GM12874 (cell line): ENCODE results near the gene TOMM70.

Experiments used
- TF ChIP-seq, protein P1 (sequence below): IDR thresholded peaks from 2 replicates; pipeline ENCODE4 v1.5.1; 2011; ENCODE audit warnings: low read depth, mild to moderate bottlenecking, control low read depth, low read length, moderate library complexity; ENCODE audit not compliant: insufficient read depth

The TOMM70 gene

DNA sequence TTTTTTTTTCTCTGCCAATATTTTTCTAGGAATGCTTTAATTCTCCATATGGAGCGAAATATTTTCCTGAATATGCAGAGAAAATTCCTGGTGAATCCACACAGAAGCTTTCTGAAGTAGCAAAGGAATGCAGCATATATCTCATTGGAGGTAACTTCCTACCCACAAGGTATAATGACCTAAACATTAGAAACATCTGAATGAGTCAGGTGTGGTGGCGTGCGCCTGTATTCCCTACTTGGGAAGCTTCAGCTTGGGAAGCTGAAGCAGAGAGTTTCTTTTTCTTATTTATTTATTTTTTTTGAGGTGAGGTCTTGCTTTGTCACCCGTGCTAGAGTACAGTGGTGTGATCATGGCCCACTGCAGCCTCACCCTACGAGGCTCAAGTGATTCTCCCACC, 61.1 kb downstream of the TOMM70 start:
- TF ChIP-seq, protein P1, sequence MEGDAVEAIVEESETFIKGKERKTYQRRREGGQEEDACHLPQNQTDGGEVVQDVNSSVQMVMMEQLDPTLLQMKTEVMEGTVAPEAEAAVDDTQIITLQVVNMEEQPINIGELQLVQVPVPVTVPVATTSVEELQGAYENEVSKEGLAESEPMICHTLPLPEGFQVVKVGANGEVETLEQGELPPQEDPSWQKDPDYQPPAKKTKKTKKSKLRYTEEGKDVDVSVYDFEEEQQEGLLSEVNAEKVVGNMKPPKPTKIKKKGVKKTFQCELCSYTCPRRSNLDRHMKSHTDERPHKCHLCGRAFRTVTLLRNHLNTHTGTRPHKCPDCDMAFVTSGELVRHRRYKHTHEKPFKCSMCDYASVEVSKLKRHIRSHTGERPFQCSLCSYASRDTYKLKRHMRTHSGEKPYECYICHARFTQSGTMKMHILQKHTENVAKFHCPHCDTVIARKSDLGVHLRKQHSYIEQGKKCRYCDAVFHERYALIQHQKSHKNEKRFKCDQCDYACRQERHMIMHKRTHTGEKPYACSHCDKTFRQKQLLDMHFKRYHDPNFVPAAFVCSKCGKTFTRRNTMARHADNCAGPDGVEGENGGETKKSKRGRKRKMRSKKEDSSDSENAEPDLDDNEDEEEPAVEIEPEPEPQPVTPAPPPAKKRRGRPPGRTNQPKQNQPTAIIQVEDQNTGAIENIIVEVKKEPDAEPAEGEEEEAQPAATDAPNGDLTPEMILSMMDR, result no peak

DNA sequence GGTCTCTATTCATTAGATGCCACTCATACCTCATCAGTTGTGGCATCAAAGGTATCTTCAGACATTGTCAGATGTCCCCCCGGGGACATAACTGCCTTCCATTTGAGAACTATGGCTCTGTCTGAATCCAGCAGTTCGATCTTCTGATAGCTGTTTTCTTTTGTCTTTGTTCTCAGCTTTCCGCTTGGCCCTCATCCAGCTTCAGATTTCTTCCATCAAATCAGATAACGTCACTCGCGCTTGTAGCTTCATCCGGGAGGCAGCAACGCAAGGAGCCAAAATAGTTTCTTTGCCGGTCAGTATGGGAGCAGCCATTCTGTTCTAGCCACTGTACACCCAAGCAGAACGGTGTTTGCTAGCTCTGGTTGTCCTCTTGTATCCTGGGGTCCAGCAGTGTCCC, 62.0 kb downstream of the TOMM70 start:
- TF ChIP-seq, protein P1, result no peak

DNA sequence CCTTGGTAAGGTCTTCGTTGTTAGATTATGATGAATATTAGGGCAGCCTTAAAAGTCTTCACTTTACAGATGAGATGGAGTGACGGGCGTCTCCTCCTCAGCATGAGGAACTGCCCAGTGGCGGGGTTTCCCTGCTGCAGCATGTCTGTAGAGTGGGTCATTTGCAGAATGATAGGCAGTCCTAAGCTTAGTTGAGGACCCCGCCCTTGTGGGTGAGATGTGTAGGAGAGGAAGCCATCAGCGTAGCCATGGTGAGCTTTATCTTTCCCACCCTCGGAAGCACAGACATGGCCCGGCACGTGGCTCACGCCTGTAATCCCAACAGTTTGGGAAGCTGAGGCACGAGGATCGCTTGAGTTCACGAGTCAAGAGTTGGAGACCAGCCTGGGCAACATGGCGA, 65.5 kb downstream of the TOMM70 start:
- TF ChIP-seq, protein P1, result no peak

DNA sequence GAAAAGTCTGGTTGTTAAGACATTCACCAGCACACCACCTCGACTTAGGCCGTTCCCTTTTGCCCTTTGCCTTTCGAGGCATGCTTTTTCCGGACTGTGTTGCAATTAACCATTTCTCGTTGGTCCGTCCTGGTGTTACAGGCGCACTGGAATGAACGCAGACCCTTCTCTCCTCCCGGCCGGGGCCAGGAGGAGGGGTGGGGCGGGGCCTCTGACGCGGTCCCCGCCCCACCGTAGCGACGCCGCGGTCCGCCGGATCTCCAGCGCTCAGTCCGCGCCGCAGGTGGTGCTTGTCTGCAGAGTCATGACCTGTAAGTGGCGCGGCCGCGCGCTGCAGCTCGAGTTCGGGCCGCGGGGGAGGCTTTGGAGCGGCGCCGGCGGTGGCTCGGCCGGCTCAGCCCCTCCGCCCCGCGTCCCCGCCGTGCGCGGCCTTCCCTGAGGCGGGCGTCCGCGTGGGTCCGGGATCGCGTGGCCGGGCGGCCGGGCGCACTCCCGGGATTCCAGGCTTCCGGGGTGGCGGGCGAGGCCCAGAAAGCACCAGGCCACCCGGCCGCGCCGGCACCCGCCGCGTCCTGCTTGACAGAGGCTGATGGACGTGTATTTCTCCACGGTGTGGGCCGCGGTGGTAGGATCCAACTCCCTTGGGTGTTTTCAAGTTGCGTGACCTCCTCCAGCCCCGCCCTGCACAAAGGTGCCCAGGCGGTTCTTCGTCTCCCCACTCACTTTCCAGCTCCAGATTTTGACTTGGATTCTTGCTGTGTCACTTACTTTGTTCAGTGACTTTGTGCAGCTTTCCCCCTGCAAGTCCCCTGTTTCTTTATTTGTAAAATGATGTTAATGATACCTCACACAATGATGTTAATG, 66.2 kb downstream of the TOMM70 start, which contains the start of gene NIT2:
TSS of gene NIT2 (plus strand) at position 270 of the 864 bp plus-strand sequence. CDS start at position 305, 35 bp downstream.
- TF ChIP-seq, protein P1, result no peak

DNA sequence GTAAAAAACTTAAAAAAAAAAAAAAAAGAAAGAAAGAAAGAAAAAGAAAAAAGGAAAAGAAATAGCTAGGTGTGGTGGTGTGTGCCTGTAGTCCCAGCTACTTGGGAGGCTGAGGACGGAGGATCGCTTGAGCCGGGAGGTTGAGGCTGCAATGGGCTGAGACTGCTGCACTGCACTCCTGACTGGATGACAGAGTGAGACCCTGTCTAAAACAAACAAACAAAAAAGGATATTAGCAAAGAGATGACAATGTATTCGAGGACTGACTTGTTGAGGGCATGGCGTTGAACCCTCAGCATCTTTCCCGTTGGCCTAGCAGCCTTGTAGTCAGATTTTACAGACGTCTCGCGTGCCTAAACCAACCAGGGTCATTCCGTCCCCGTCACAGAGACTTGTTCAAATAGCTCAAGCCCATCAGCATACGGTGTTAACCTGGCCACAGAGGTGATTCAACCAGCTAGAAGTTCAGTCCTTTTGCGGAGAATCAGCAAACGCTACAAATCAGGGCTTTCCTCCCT, 66.9 kb downstream of the TOMM70 start:
- TF ChIP-seq, protein P1, result no peak

DNA sequence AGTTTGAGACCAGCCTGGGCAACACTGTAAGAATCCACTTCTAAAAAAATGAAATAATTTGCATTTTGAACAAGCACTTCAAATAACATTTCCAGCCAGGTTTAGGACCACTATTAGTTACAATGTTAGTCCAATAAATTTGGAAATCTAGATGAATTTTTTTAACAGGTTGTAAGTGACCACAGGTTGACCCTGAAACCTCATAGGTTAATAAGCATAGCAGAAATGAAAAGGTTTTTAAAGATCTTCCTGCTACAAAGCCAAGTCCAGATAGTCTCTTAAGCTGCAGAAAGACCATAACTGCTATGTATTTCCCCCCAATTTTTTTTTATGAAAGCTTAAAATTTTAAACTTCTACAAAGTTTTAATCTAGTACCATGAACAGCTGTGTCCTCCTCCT, 67.8 kb downstream of the TOMM70 start:
- TF ChIP-seq, protein P1, result no peak

DNA sequence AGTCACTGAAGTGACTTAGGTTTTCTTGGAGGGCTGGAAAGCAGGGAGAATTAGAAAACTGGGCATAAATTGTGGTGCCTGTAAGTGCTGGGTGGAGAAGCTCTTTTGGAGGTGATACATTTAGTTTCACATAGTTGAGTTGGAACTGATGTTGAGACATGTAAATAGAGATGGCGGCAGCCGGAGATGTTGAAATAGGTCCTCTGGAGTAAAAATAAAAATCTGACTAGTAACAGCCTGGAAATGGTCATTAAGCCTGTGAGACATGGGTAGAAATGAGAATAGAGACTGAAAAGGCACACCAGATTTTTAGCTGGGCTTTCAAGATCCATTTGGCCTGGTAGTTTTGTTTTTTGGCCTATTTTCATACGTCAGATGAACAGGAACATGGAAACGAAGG, 69.2 kb downstream of the TOMM70 start:
- TF ChIP-seq, protein P1, result no peak
